Fibroblast of gingiva (primary cell): Measurements from ENCODE around the gene RPS6KA3.
"Not testable (repeated sequence)": the region's sequence is repeated elsewhere in the genome, so short reads cannot be mapped to it uniquely, and the experiment has no call there.

Experiments
- DNase-seq: peaks from one replicate; pipeline ENCODE4 v3.0.0-alpha.2; 2011; ENCODE audit warnings: low read depth

RPS6KA3 gene

GRCh38 chrX:20218836-20219505, 47.7 kb downstream of the RPS6KA3 start:
- peak; percentile 2 for DNase-seq

- no peak for DNase-seq
Observed at GRCh38 chrX:20217906-20218305, 48.8 kb downstream of the RPS6KA3 start.

- DNase-seq = peak; percentile 39
Observed at GRCh38 chrX:20217271-20217670, 49.4 kb downstream of the RPS6KA3 start.

GRCh38 chrX:20215565-20215964, 51.1 kb downstream of the RPS6KA3 start:
- no peak for DNase-seq

GRCh38 chrX:20212486-20213089, 54.1 kb downstream of the RPS6KA3 start:
- DNase-seq = no peak

GRCh38 chrX:20211261-20211786, 55.4 kb downstream of the RPS6KA3 start:
- DNase-seq = no peak

- DNase-seq = no peak
Observed at GRCh38 chrX:20205927-20206708, 60.6 kb downstream of the RPS6KA3 start.

- DNase-seq = no peak
Observed at GRCh38 chrX:20204351-20204750, 62.4 kb downstream of the RPS6KA3 start.

GRCh38 chrX:20197641-20198210, 69.0 kb downstream of the RPS6KA3 start:
- peak; percentile 2 for DNase-seq

GRCh38 chrX:20189171-20189570, 77.5 kb downstream of the RPS6KA3 start:
- DNase-seq = no peak

GRCh38 chrX:20181598-20182329, 84.9 kb downstream of the RPS6KA3 start:
- no peak for DNase-seq

- DNase-seq = no peak
Observed at GRCh38 chrX:20177093-20177492, 89.6 kb downstream of the RPS6KA3 start.

- DNase-seq = no peak
Observed at GRCh38 chrX:20173856-20174255, 92.9 kb downstream of the RPS6KA3 start.

GRCh38 chrX:20173313-20173712, 93.4 kb downstream of the RPS6KA3 start:
- no peak for DNase-seq

- no peak for DNase-seq
Observed at GRCh38 chrX:20171887-20172286, 94.8 kb downstream of the RPS6KA3 start.

GRCh38 chrX:20162516-20162915, 104.2 kb downstream of the RPS6KA3 start:
- not testable (repeated sequence) for DNase-seq

- DNase-seq = no peak
Observed at GRCh38 chrX:20159797-20160385, 106.8 kb downstream of the RPS6KA3 start.

GRCh38 chrX:20151689-20152088, 115.0 kb downstream of the RPS6KA3 start:
- no peak for DNase-seq

- no peak for DNase-seq
Observed at GRCh38 chrX:20149326-20149725, 117.4 kb downstream of the RPS6KA3 start.

- DNase-seq = no peak
Observed at GRCh38 chrX:20147561-20147960, 119.1 kb downstream of the RPS6KA3 start.

GRCh38 chrX:20144491-20144890, 122.2 kb downstream of the RPS6KA3 start:
- DNase-seq = no peak
